A172 (cell line): Measurements from ENCODE around the gene RAB11FIP4. TPM values are rescaled to one million over a fixed set of nuclear protein-coding genes. Genes with fewer than 3 reads are reported as not detected.

Source experiments
- DNase-seq: peaks from one replicate; pipeline ENCODE4 v3.0.0-alpha.2; 2015; ENCODE audit warnings: low spot score
- total RNA-seq: library from RNA; depleted of rRNA; stranded (reverse); fragments of >200 nt; shearing (Covaris generic); gene quantifications from 2 replicates; pipeline ENCODE4 v1.2.3, GENCODE V29; 2014

Gene RAB11FIP4
- total RNA-seq, 1 experiment from 2014 or later: 2.2 TPM

DNA sequence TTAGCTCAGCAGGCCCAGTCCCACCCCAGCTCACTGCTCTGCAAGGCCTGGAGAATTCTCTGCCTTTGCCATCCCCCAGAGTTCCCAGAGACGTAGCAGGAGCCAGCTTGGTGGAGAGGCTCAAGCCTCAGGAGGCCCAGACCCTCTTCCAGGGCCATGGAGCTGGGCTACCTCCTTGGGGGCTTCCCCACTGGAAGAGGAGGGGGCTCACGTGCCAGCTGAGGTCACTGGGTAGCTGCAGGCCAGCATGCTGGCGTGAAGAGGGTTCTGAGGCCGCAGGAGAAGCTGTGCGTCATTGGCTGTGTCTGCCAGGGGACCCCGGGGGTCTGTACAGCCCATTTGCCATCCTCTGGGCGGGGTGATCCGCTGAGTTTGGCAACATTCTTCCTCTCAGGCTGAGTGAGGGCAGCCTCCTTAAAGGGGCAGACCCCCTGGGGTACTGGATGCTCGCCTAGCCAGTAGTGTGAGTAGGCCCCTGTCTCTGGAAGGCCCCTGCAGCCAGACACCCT is 131.6 kb downstream of the RAB11FIP4 start:
- no peak for DNase-seq

- DNase-seq: no peak
Observed at GRCh38 chr17:31523862-31524730, 132.6 kb downstream of the RAB11FIP4 start.

- DNase-seq: peak; percentile 90
Observed at GRCh38 chr17:31524926-31525800, 133.7 kb downstream of the RAB11FIP4 start.

GRCh38 chr17:31525801-31526549 is 134.5 kb downstream of the RAB11FIP4 start:
- no peak for DNase-seq

GRCh38 chr17:31527606-31528005 is 136.1 kb downstream of the RAB11FIP4 start:
- peak; percentile 45 for DNase-seq

DNA sequence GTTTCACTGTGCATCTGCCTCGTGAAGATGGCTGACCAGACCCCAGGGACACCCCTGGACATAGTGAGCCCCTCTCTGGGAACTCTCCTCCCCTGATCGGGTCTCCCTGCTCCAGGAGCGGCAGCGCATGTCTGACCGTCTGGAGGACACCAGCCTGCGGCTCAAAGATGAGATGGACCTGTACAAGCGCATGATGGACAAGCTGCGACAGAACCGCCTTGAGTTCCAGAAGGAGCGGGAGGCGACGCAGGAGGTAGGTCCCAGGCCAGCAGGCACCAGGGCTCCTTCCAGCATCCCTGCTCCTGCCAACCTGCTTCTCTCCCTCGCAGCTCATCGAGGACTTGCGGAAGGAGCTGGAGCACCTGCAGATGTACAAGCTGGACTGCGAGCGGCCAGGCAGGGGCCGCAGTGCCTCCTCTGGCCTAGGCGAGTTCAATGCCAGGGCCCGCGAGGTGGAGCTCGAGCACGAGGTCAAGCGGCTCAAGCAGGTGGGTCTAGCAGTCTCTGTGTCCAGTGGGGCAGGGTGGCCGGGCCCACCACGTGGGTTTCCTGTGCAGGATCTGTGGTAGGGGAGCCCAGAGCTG is 136.9 kb downstream of the RAB11FIP4 start:
- DNase-seq: no peak

DNA sequence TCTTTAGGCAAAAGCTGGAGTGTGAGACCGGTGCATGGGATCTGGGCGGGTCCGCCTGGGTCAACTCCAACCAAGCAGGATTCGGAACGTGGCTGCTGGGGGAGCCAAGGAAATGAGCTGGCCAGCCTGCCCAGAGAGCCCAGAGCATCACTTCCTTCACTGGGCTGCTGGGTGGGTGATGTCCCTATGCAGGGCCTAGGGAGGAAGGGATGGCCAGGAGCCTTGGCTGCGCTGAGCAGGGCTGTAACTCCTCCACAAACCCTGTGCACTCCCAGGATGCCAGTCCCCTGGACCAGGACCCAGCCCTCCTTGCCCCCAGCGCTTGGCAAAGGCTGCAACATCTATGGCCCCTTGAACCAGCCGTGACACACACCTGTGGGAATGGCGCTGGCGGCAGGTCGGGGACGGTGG is 138.4 kb downstream of the RAB11FIP4 start:
- no peak for DNase-seq

GRCh38 chr17:31530391-31530985 is 139.0 kb downstream of the RAB11FIP4 start:
- no peak for DNase-seq

- DNase-seq: no peak
Observed at GRCh38 chr17:31531336-31531980, 140.0 kb downstream of the RAB11FIP4 start.

DNA sequence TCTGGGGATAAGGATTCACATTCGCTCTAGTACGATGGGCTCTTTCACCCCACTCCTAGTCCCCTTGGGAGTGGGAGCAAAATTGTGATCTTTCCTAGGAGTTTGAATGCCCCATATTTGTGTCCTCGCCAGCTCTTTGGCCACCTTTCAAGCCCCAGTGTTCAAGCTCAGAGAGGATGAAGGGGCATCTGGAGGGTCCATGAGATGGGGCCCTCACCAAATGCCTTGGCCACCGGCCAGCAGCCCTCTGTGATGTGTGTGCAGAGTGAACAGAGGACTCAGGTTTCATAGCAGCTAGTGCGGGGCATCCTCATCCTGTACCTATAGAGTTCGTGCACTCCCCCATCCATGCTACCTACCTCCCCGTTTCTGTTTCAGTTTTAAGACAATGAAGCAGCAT is 140.6 kb downstream of the RAB11FIP4 start:
- DNase-seq: no peak

DNA sequence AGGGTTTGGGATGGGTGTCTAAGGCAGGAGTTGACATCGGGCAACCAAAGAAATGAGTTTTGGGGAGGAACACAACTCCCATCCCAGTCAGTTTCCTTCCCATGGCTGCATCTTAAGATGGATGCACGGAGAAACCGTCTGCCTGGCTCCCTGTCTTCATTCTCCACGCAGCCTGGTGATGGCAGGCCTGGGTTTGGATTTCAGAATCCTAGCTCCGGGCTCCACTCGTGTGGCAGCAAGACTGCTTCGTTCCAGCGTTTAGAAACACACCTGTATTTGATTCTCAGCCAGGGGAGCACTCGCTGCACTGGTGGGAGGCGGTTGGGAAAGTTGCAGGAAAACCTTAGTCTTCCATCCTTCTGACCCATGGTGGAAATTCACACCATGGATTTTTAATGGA is 141.1 kb downstream of the RAB11FIP4 start:
- DNase-seq: no peak

DNA sequence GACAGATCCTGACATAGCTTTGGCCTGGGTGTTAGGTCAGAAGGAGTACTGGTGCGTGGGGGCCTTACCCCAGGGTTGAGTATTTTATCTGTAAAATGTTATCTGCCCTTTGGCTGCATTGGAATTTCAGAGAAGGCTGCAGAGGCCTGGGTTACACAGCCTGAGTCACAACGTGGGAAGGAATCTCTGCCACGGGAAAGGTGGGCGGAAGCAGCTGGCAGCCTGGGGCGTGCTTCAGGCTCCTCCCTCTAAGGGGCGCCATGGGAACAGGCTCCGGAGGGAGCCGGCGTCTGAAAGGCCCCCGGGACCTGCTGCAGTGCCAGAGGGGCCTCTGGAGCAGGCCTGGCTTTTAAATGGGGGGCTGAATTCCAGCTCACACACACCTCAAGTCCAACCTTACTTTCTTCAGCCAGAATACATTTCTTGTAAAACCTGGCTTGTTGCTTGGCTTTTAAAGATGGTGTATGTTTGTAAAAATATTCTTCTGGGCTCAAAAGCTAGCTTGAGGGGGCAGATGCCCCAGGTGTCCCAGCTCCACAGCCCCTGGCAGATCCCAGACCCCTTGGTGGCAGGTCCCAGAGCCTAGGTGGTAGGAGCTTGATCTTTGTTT is 142.2 kb downstream of the RAB11FIP4 start:
- peak; percentile 80 for DNase-seq

GRCh38 chr17:31534223-31534888 is 142.9 kb downstream of the RAB11FIP4 start:
- no peak for DNase-seq

- DNase-seq: no peak
Observed at GRCh38 chr17:31535581-31535981, 144.1 kb downstream of the RAB11FIP4 start.

DNA sequence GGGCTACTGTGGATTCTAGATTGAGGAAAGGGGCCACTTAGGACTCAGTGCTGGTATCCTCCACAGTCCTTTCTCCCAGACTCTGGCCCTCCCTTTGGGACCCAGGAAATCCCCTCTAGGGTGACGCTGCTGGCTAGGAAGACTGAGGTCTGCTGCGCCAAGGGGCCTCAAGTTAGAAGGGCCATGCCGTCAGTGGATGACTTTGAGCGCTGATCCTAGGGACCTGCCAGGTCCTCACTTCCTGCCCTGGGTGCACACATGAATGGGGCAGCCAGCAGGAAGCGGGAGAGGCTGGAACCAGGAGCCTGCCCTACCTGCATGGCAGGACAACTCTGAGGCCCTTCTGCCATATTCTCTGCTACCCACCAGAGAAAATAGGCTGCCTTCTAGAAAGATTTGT is 145.0 kb downstream of the RAB11FIP4 start:
- DNase-seq: no peak

DNA sequence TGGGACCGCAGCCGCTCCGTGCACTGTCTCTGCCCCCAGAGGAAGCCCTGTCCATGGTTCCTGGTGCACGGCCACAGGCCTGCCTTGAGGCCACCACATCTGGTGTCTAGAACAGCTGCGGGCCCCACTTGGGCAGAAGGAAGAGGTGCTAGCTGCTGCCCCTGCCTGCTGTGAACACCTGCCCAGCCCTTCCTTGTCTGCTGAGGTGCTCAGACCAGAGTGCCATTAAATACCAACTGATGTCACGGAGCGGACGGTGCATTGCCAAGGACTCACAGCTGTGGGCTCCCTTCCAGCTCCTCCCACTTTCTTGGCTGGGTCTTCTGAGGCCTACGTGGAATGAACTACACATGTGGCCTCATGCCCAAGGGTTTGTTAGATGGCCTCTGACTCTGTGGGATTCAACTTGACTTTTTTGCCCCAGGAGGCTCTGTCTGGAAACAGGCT is 146.1 kb downstream of the RAB11FIP4 start:
- DNase-seq: no peak

DNA sequence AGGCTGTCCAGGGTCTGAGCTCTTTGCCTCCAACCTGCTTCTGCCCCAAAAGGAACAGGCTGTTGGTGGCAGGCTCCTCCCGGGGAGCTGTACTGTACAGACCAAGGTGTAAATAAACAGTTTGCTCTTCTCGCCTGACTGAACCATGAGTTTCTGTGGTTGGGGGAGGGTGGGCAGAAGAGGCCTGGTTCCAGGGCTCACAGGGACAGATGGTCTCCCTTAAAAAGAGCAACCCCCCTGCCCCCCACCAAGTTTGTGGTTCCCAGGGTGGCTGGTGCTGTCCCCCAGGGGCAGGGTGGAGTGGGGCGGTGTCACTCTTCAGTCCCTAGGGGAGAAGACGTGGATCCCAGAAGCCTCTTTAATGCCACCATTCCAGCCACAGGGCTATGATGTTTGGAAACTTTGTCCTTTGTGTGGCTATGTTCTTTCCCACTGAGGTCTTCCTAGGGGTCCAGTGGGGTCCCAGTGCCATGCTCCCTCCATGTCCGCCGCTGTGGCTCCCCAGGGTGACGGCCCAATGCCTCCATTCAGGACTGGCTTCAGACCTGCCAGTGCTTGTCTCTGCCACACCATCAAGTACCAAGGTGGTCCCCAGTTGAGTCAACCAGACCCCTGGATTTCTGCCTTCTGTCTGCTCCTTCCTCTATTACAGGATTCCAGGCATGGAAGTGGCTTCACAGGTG is 146.7 kb downstream of the RAB11FIP4 start:
- DNase-seq: no peak

GRCh38 chr17:31540602-31541307 is 149.3 kb downstream of the RAB11FIP4 start:
- no peak for DNase-seq
